ENCODE measurements around the gene ADSS1.

- TF ChIP-seq EZH2phosphoT487 (IDR thresholded peaks at IDR 0.05; ENCODE audit: borderline replicate concordance, low read length) (no peak), CTCF (IDR thresholded peaks at IDR 0.05; ENCODE audit: low read depth, low read length, poor library complexity, severe bottlenecking) (no peak)
These were observed 33.8 kb downstream of the ADSS1 start for GRCh38 chr14:104757681-104758392.
